ENCODE results near the gene GLT8D1.

The GLT8D1 gene

GRCh38 chr3:52714335-52715302, 9.0 kb upstream of the GLT8D1 start:
- in situ Hi-C loops (cut with HindIII; ENCODE audit: low sequenced_read_pairs) = no loop called here

- in situ Hi-C loops (cut with HindIII; ENCODE audit: low sequenced_read_pairs) = no loop called here
Measured at GRCh38 chr3:52712291-52713212, 7.0 kb upstream of the GLT8D1 start.

DNA sequence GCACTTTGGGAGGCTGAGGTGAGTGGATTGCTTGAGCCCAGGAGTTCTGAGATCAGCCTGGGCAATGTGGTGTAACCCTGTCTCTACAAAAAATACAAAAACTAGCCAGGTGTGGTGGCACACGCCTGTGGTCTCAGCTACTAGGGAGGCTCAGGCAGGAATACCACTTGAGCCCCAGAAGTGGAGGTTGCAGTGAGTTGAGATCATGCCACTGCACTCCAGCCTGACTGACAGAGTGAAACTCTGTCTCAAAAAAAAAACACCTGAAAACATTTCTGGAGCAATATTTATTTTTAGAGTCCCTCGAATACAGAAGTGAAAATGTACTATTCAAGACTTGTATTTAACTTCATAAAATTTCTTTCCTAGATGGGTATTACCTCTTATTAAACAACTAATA, 4.9 kb upstream of the GLT8D1 start:
- in situ Hi-C loops (cut with HindIII; ENCODE audit: low sequenced_read_pairs) = no loop called here

DNA sequence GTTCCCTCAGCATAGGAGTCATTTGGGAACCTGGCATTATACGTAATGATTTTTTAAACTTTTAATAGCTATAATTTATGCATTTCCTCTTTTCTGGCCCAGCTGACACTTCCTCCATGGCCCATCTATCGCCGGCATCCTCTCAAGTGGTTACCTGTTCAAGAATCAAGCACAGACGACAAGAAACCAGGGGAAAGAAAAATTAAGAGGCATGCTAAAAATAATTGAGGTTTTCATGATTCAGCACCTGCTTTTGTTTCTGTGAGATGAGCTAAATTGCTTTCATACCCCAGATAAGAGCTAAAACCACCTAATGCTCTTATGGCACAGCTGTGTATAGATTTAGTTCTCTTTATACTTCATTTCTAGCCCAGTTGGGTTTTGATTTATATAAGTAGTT, 2.0 kb upstream of the GLT8D1 start:
- in situ Hi-C loops (cut with HindIII; ENCODE audit: low sequenced_read_pairs) = no loop called here

DNA sequence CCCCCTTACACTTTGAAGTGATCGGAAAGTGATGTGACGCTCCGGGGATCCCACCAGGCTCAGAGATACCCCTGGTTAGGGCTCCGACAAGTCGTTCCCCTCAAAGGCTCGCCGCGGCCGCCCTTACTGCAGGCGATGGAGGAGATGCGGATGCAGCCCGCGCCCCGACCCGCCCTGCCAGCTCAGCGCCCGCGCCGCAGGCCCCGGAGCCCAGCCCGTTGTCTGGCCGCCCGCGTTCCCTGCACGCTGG, 228 bp downstream of the GLT8D1 start:
- in situ Hi-C loops (cut with HindIII; ENCODE audit: low sequenced_read_pairs) = no loop called here

DNA sequence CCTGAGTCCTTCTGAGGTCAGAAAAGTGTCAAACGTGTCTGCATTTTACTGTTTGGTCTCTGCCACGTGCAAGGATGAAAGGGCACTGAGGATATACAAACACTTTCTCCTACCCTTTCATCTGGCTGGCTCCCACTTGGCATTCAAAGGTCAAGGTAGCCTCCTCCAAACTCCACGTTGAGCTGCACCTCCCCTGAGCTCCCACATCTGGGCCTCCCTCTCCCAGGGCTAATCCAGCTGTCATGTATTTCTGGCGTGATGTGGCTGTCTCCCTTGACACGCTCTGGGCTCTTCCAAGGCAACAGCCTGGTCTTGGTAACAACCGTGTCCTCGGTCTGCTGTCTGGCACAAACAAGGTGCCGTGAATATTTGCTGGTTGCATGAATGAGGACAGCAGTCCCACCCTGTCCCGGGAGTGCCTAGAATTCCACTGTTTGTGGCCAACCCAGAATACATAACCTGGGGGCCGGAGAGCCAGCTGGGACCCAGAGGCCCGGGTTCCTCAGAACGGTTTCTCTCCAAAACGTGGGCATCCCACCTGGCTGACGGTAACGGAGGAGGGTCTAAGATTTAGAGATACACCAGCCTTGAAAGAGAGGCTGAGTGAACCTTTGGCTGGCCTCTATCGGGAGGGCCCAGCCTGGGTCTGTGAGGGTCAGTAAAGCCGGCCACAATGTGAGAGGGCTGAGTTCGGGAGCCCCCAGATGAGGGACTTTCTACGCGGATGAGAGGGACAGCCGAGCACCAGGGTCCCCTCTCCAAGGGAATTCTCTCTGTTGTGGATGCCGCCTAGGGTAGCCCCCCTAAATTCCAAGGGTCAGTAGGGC, 767 bp downstream of the GLT8D1 start:
- in situ Hi-C loops (cut with HindIII; ENCODE audit: low sequenced_read_pairs) = no loop called here

DNA sequence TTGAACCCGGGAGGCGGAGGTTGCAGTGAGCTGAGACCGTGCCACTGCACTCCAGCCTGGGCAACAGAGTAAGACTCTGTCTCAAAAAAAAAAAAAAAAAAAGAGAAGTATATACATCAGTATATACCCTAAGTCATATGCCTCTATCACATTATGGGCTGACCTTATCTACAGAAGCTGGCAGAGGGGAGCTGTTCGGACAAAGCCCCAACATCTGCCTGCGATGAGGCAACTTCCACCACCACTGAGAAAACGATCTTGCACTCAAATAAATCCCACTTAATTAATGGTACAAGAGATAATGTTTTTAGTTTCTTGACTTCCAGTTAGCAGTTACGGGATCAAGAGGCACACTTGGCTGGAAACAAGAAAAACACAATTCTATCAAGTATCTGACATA, 2.2 kb downstream of the GLT8D1 start:
- in situ Hi-C loops (cut with HindIII; ENCODE audit: low sequenced_read_pairs) = no loop called here

DNA sequence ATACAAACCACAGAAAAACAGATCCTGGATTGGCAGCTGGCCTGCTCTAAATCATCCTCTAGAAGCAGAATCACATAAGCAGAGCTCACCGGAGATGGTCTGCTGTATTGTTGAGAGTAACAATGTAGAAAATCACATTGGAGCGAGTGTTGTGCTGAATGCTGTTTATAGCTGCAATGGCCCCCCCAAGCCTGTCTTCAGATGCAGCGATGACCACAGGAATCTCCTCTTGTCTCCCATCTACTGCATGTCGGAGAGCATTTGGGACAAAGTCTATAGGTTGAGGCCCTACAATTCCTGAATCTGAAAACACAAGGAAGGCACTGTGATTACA, 8.0 kb downstream of the GLT8D1 start:
- in situ Hi-C loops (cut with HindIII; ENCODE audit: low sequenced_read_pairs) = no loop called here

DNA sequence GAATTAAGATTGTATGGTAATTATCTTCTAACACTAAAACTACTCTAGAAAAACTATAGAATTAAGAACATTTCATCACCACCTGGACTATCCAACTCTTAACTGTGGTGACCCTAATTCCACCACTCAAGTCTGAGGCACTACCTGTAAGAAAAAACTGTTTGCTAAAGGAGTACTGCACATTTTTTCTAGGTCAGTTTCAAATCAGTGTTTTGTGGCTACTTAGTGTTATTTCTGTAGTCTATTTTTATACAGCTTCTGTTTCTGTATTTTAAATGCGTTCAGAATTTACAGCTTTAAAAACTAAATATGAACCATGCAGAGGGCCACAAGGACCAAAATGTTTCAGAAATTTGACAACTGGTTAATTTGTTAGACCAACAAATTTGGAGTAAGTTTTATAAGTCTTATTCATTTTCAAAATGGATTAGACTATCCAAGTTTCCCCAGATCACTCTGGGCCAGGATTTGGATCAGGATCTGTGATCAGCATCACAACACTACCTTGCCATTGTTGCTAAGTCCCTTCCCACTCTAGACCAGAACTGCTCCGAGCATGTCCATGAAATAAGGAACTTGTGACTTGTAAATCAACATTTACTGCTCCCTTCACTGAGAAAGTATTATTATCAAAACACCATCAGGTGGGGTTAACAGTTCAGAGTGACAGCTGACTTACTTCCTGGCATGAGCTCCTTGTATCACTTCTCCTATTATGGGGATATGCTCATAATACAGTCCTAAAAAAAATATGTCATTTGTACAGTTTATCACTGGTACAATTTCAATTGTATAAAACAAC, 8.6 kb downstream of the GLT8D1 start:
- in situ Hi-C loops (cut with HindIII; ENCODE audit: low sequenced_read_pairs) = no loop called here

DNA sequence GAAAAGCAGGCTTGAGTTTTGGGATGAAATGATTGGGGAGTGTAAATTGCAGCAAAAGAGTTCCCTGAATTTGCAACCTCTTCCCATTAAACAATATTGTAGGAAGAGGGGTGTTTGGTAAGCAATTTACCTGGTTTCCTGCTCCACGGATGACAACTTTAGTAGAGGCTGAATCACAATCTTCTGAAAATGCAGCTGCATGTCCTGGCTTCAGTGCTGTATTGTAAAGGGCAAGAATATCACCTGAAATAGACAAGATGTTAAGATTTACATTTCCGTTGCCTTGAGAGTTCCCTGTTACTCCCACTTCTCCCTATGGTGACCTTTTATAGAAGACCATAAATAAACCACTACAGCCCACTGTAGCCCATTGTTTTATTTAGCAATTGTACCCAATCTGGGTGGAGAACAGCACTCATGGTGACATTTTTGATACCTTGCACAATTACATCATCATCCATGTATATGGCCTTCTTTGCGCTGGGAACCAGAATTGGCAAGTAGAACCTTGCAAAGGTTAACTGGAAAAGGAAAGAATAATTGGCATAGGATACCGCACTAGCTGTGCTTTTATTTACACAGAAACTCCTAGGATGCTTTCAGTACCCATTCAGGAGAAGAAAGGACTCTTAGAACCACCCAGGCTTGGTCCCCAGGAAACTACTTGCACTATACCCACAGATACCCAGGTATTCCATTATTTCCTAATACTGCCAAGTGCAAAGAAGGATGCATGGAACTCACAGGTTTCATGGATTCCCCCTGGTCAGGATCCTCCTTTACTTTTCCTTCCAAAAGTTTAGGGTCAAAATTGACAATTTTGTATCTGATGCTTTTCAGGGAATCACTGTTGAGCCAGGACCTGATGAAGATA, 9.6 kb downstream of the GLT8D1 start:
- in situ Hi-C loops (cut with HindIII; ENCODE audit: low sequenced_read_pairs) = no loop called here

DNA sequence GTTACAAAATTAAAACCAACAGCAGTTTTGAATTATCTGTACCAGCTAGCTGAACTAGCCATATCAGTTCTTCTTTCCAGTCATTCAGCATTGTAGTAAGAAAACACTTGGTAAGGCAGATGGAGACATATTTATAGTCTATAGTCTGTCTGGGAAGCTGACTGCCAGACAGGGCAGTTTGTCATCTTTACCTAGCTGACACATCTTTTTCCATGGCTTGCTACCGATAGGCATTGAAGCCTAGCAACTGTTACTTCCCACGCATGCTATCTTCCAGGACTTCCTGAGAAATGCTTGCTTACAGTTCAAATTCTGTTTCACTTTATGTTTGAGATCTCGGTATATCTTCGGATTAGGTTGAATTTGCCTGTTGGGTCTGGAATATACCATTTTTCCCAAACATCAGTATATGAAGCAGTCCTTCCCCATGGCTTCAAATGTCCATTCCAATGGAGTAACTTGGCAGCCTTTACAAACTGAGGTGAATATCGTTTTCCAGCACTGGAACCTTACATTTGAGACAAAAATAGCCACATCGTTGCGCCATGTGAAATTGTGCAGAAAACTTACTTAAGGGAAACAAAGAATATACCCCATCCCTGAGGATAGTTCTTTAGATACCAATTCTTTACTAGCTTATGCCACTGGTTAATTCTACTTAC, 10.9 kb downstream of the GLT8D1 start:
- in situ Hi-C loops (cut with HindIII; ENCODE audit: low sequenced_read_pairs) = no loop called here

- in situ Hi-C loops (cut with HindIII; ENCODE audit: low sequenced_read_pairs) = no loop called here
Measured at GRCh38 chr3:52693071-52693470, 12.5 kb downstream of the GLT8D1 start.

DNA sequence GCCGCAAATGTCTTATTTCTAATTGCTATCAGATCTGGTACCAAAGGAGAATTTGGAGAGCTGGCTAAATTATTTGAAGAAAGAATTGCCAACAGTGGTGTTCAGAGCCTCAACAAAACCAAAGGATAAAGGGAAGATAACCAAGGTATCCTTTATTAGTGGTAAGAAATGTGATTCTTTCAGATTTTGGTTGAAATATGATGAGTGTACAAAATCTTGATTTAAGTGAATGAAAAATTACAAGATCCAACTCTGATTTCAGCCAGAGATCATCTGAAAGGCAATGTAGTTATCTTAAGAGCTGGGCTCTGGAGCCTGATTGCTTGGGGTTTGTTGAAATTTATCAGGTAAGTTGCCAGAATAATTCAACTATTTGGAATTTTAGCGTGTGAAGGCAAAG, 15.0 kb downstream of the GLT8D1 start:
- in situ Hi-C loops (cut with HindIII; ENCODE audit: low sequenced_read_pairs) = no loop called here

DNA sequence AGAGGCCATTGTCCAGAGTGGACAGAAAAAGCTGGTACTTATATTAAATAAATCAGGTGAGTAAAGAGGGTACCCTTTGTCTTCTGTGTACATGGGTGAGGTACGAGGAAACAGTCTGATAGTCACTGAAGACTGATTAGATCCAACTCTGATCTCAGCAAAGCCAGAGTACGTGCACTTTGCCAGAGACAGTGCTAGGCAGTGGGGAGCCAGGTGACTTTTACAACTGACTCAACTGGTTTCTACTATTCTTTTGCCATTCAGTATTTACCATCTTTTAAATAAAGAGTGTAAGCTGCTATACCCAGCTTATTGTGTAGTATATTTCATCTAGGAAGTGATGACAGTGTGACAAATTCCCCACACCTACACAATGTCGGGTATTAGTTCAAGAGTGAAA, 16.4 kb downstream of the GLT8D1 start:
- in situ Hi-C loops (cut with HindIII; ENCODE audit: low sequenced_read_pairs) = no loop called here

- in situ Hi-C loops (cut with HindIII; ENCODE audit: low sequenced_read_pairs) = no loop called here
Measured at GRCh38 chr3:52688266-52688665, 17.3 kb downstream of the GLT8D1 start.

DNA sequence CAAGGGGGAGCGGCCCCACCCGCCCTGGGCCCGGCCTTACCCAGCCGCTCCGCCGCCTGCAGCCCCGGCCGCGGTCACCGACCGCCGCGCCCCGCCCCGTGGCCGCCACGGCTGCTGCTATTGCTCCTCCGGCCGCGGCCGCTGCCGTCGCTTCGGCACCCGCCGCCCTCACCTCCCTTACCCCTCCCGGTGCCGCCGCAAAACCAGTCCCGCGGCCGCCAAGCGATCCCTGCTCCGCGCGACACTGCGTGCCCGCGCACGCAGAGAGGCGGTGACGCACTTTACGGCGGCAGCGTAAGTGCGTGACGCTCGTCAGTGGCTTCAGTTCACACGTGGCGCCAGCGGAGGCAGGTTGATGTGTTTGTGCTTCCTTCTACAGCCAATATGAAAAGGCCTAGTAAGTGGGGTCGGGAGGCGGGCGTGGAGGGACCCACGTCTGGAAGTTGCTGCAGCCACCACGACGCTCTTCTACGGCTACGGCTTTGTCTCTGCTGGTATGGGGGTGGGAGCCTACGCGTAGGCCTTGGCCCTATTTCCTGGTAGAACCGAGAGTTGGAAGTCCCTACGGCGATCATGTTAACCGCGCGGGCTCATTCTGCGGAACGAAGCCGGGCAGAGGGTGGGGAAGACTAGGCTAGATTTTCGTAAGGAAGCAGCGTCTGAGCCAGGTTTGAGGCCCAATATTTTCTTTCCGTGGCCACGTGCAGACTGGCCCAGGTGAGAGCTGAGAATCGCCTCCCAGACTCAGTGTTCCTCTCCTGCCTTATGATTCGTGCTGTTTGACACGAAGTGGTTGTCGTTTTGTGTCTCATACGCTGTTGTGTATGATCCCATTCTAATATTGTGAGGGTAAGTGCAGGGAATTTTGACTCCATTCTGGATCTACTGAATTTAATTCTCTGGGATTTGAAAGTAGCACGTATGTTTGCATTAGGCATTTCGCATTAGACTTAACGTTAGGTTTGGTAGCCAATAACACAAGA, 19.6 kb downstream of the GLT8D1 start, which contains the start of the genes GNL3 and PBRM1:
GNL3 (plus strand) TSS at position 324 of the 983 bp plus-strand sequence; CDS start at position 385, 61 bp downstream.
PBRM1 (minus strand) TSS at position 205 of the 983 bp plus-strand sequence.
- in situ Hi-C loops (cut with HindIII; ENCODE audit: low sequenced_read_pairs) = no loop called here

- in situ Hi-C loops (cut with HindIII; ENCODE audit: low sequenced_read_pairs) = no loop called here
Measured at GRCh38 chr3:52685285-52685708, 20.3 kb downstream of the GLT8D1 start.

DNA sequence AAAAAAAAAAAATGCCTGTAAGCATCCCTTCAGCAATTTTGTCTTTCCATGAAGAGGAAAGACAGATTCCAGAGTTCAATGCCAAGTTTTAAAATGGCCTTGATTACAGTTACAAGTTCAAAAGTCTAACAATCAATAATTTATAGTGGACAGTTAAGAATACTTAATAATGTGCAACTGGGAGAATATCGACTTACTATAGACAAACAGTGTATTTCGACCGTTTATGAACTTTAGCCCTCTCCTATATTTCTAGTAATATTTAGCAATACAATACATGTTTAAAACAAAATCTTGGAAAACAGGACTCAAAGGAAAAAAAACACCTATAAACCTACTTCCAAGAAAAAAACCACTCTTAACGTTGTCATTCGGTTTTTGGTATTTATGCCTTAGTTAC, 21.4 kb downstream of the GLT8D1 start:
- in situ Hi-C loops (cut with HindIII; ENCODE audit: low sequenced_read_pairs) = no loop called here
